Measurements from ENCODE around the gene PAX5.

GRCh38 chr9:36923025-36923625 lies 110.9 kb downstream of the PAX5 start:
- no peak for TF ChIP-seq POLR2A (IDR thresholded peaks at IDR 0.05; ENCODE audit: low read length)
- no peak for TF ChIP-seq GATA1 (IDR thresholded peaks at IDR 0.05; ENCODE audit: low read depth, low read length)
